Prostate gland (tissue), 2 donors: ENCODE measurements around the gene BLM.

ENCODE experiments used
- CTCF ChIP-seq, 4 experiments: fragments of 200-600 bp in 2 of 4; fragments of 450-650 bp in 2 of 4; sonication (generic) in 2 of 4; IDR thresholded peaks; 1 replicate in 3 of 4; 2 replicates in 1 of 4; pipeline ENCODE4 v1.5.1; 2016 to 2019; ENCODE audit warnings: antibody characterized with exemption in 4 of 4, mild to moderate bottlenecking in 2 of 4, moderate library complexity in 2 of 4
- POLR2A ChIP-seq: fragments of 450-650 bp; IDR thresholded peaks from one replicate; pipeline ENCODE4 v1.6.1; 2016; ENCODE audit warnings: antibody characterized with exemption, mild to moderate bottlenecking

- TF ChIP-seq CTCF (IDR thresholded peaks at IDR 0.05) (no peak), POLR2A (no peak)
Observed at GRCh38 chr15:90829942-90830440, 112.8 kb downstream of the BLM start.
